HG03520 (cell line): Measurements from ENCODE around the gene FAM124A.

ENCODE experiments used
- ATAC-seq: cut with Tn5 transposase; IDR thresholded peaks from one replicate; pipeline ENCODE4 v1.9.1; 2021; ENCODE audit warnings: mild to moderate bottlenecking, moderate library complexity; ENCODE audit not compliant: unreplicated experiment

FAM124A gene

GRCh38 chr13:51240178-51240577, 18.0 kb downstream of the FAM124A start:
- ATAC-seq = no peak

GRCh38 chr13:51240958-51241357, 18.8 kb downstream of the FAM124A start:
- no peak for ATAC-seq

- ATAC-seq = no peak
These were observed 19.5 kb downstream of the FAM124A start for GRCh38 chr13:51241720-51242119.

GRCh38 chr13:51243227-51243626, 21.0 kb downstream of the FAM124A start:
- no peak for ATAC-seq

GRCh38 chr13:51243832-51244231, 21.6 kb downstream of the FAM124A start:
- no peak for ATAC-seq

- no peak for ATAC-seq
These were observed 22.6 kb downstream of the FAM124A start for GRCh38 chr13:51244637-51245405.

- ATAC-seq = no peak
These were observed 23.4 kb downstream of the FAM124A start for GRCh38 chr13:51245583-51245982.

GRCh38 chr13:51246025-51246417, 23.8 kb downstream of the FAM124A start:
- ATAC-seq = no peak

- ATAC-seq = no peak
These were observed 24.4 kb downstream of the FAM124A start for GRCh38 chr13:51246418-51247277.

GRCh38 chr13:51249255-51249654, 27.1 kb downstream of the FAM124A start:
- no peak for ATAC-seq

- ATAC-seq = no peak
These were observed 27.9 kb downstream of the FAM124A start for GRCh38 chr13:51249770-51250741.

- ATAC-seq = no peak
These were observed 29.3 kb downstream of the FAM124A start for GRCh38 chr13:51251480-51251879.

- ATAC-seq = no peak
These were observed 30.8 kb downstream of the FAM124A start for GRCh38 chr13:51252954-51253532.

GRCh38 chr13:51255556-51255955, 33.4 kb downstream of the FAM124A start:
- ATAC-seq = no peak

- no peak for ATAC-seq
These were observed 35.0 kb downstream of the FAM124A start for GRCh38 chr13:51257187-51257586.

GRCh38 chr13:51258612-51259548, 36.7 kb downstream of the FAM124A start:
- no peak for ATAC-seq

- no peak for ATAC-seq
These were observed 38.0 kb downstream of the FAM124A start for GRCh38 chr13:51260154-51260553.

- no peak for ATAC-seq
These were observed 39.5 kb downstream of the FAM124A start for GRCh38 chr13:51261610-51262249.
